HEK293 (cell line): ENCODE measurements around the gene HSDL1.

Source experiments
- CTCF ChIA-PET: fragments of 350-600 bp; formaldehyde crosslinking; extraction: SDS; loops from one replicate; lab custom pipeline; 2021; ENCODE audit warnings: antibody characterized with exemption; lab: Yijun Ruan, JAX
- POLR2A ChIA-PET: fragments of 300-600 bp; formaldehyde crosslinking; extraction: SDS; loops from one replicate; lab custom pipeline; 2020; ENCODE audit warnings: antibody characterized with exemption, inconsistent platforms; lab: Yijun Ruan, JAX
- H3K27ac ChIP-seq: fragments of 200-500 bp; sonication (Bioruptor generic); 2 replicates; pipeline ENCODE4 v1.5.1; 2014; ENCODE audit warnings: low read depth, low read length, control low read depth, inconsistent platforms; ENCODE audit errors: extremely low read depth
- H3K36me3 ChIP-seq, 2 experiments: fragments of 200-500 bp in 1 of 2; sonication (Bioruptor generic) in 1 of 2; 1 replicate in 1 of 2; 2 replicates in 1 of 2; pipeline ENCODE4 v1.5.1; 2014 to 2017; ENCODE audit warnings: inconsistent platforms in 2 of 2, low read length in 2 of 2; ENCODE audit not compliant: control insufficient read depth in 2 of 2, insufficient read depth in 1 of 2
- H3K4me1 ChIP-seq: fragments of 200-500 bp; sonication (Bioruptor generic); 2 replicates; pipeline ENCODE4 v1.5.1; 2014; ENCODE audit warnings: mild to moderate bottlenecking, low read length, inconsistent platforms; ENCODE audit not compliant: control insufficient read depth, insufficient read depth
- H3K4me3 ChIP-seq: 2 replicates; pipeline ENCODE4 v1.5.1; 2011; ENCODE audit warnings: low read depth, mild to moderate bottlenecking, control low read depth, low read length, moderate library complexity
- H3K9me3 ChIP-seq: fragments of 200-500 bp; sonication (Bioruptor generic); 2 replicates; pipeline ENCODE4 v1.5.1; 2014; ENCODE audit warnings: low read depth, low read length, inconsistent platforms; ENCODE audit not compliant: control insufficient read depth, insufficient read depth
- EGR2 ChIP-seq: fragments of 450-650 bp; formaldehyde crosslinking; IDR thresholded peaks from 2 replicates; pipeline ENCODE4 v1.5.1; 2016; ENCODE audit warnings: low read depth, missing biosample characterization, missing genetic modification characterization
- FEZF1 ChIP-seq: fragments of 450-650 bp; formaldehyde crosslinking; IDR thresholded peaks from 2 replicates; pipeline ENCODE4 v1.5.1; 2016; ENCODE audit warnings: missing biosample characterization, missing genetic modification characterization
- GLIS1 ChIP-seq: fragments of 450-650 bp; formaldehyde crosslinking; IDR thresholded peaks from 2 replicates; pipeline ENCODE4 v1.5.1; 2016; ENCODE audit warnings: missing biosample characterization, missing genetic modification characterization
- GLIS2 ChIP-seq: fragments of 450-650 bp; formaldehyde crosslinking; IDR thresholded peaks from 2 replicates; pipeline ENCODE4 v1.5.1; 2016; ENCODE audit warnings: missing biosample characterization, missing genetic modification characterization
- HOXA7 ChIP-seq: sonication (generic); formaldehyde crosslinking; IDR thresholded peaks from 2 replicates; pipeline ENCODE4 v1.8.1; 2022; ENCODE audit warnings: missing genetic modification reagents, borderline replicate concordance
- KLF17 ChIP-seq: fragments of 450-650 bp; formaldehyde crosslinking; IDR thresholded peaks from 2 replicates; pipeline ENCODE4 v1.5.1; 2016; ENCODE audit warnings: missing biosample characterization, missing genetic modification characterization
- MZF1 ChIP-seq: fragments of 450-650 bp; formaldehyde crosslinking; IDR thresholded peaks from 2 replicates; pipeline ENCODE4 v1.5.1; 2017; ENCODE audit warnings: missing biosample characterization, missing genetic modification characterization, borderline replicate concordance
- REPIN1 ChIP-seq: fragments of 450-650 bp; formaldehyde crosslinking; IDR thresholded peaks from 2 replicates; pipeline ENCODE4 v1.5.1; 2017; ENCODE audit warnings: missing biosample characterization, missing genetic modification characterization, low read depth
- SCRT1 ChIP-seq: fragments of 450-650 bp; formaldehyde crosslinking; IDR thresholded peaks from 2 replicates; pipeline ENCODE4 v1.5.1; 2016; ENCODE audit warnings: missing biosample characterization, missing genetic modification characterization, borderline replicate concordance
- TRIM28 ChIP-seq: IDR thresholded peaks from 2 replicates; pipeline ENCODE4 v1.6.1; 2011; ENCODE audit warnings: low read length, control low read depth, borderline replicate concordance
- ZBTB17 ChIP-seq: fragments of 450-650 bp; formaldehyde crosslinking; IDR thresholded peaks from 2 replicates; pipeline ENCODE4 v1.5.1; 2016; ENCODE audit warnings: missing biosample characterization, missing genetic modification characterization
- ZBTB26 ChIP-seq: fragments of 450-650 bp; formaldehyde crosslinking; optimal IDR thresholded peaks from 2 replicates; pipeline ENCODE3; 2016; ENCODE audit warnings: missing biosample characterization, mild to moderate bottlenecking, missing genetic modification characterization
- ZBTB48 ChIP-seq: fragments of 450-650 bp; formaldehyde crosslinking; IDR thresholded peaks from 2 replicates; pipeline ENCODE4 v1.5.1; 2016; ENCODE audit warnings: missing biosample characterization, missing genetic modification characterization
- ZFHX2 ChIP-seq: fragments of 450-650 bp; formaldehyde crosslinking; conservative IDR thresholded peaks from 2 replicates; pipeline ENCODE4 v1.5.1; 2016; ENCODE audit warnings: missing biosample characterization, missing genetic modification characterization
- ZFP37 ChIP-seq: fragments of 450-650 bp; formaldehyde crosslinking; IDR thresholded peaks from 2 replicates; pipeline ENCODE4 v1.5.1; 2016; ENCODE audit warnings: missing biosample characterization, missing genetic modification characterization
- ZFP69B ChIP-seq: fragments of 450-650 bp; formaldehyde crosslinking; IDR thresholded peaks from 2 replicates; pipeline ENCODE4 v1.5.1; 2016; ENCODE audit warnings: missing biosample characterization, missing genetic modification characterization
- ZNF423 ChIP-seq: fragments of 450-650 bp; formaldehyde crosslinking; IDR thresholded peaks from 2 replicates; pipeline ENCODE4 v1.5.1; 2016; ENCODE audit warnings: missing biosample characterization, missing genetic modification characterization
- ZNF529 ChIP-seq: fragments of 450-650 bp; formaldehyde crosslinking; IDR thresholded peaks from 2 replicates; pipeline ENCODE4 v1.5.1; 2017; ENCODE audit warnings: missing genetic modification characterization, missing biosample characterization; ENCODE audit not compliant: insufficient replicate concordance
- ZNF571 ChIP-seq: fragments of 450-650 bp; formaldehyde crosslinking; IDR thresholded peaks from 2 replicates; pipeline ENCODE4 v1.5.0; 2017; ENCODE audit warnings: missing biosample characterization, missing genetic modification characterization
- ZNF626 ChIP-seq: fragments of 450-650 bp; sonication (Bioruptor Pico); formaldehyde crosslinking; IDR thresholded peaks from 2 replicates; pipeline ENCODE4 v1.5.1; 2018; ENCODE audit warnings: missing biosample characterization, missing genetic modification characterization, inconsistent platforms
- ZNF692 ChIP-seq: fragments of 450-650 bp; formaldehyde crosslinking; IDR thresholded peaks from 2 replicates; pipeline ENCODE4 v1.5.1; 2016; ENCODE audit warnings: missing biosample characterization, missing genetic modification characterization
- ZNF701 ChIP-seq: fragments of 450-650 bp; formaldehyde crosslinking; IDR thresholded peaks from 2 replicates; pipeline ENCODE4 v1.5.1; 2016; ENCODE audit warnings: missing biosample characterization, missing genetic modification characterization
- ZSCAN18 ChIP-seq: fragments of 450-650 bp; formaldehyde crosslinking; IDR thresholded peaks from 2 replicates; pipeline ENCODE4 v1.5.1; 2016; ENCODE audit warnings: missing biosample characterization, missing genetic modification characterization

The HSDL1 gene

GRCh38 chr16:84093879-84094270 lies 51.1 kb downstream of the HSDL1 start (continued):
- TF ChIP-seq GLIS1 (tag by site-specific recombination): no peak

- POLR2A ChIA-PET: no interaction called here
- TF ChIP-seq ZNF701 (tag by site-specific recombination) (no peak), GLIS2 (tag by site-specific recombination) (no peak), ZNF571 (no peak), TRIM28 (no peak), ZNF423 (tag by site-specific recombination) (no peak), MZF1 (no peak), ZBTB26 (no peak), ZBTB48 (tag by site-specific recombination) (no peak), SCRT1 (tag by site-specific recombination) (no peak), ZSCAN18 (tag by site-specific recombination) (no peak), REPIN1 (tag by site-specific recombination) (no peak), FEZF1 (tag by site-specific recombination) (no peak)
- TF ChIP-seq, all 188 proteins: peak for 0
- Histone ChIP-seq H3K4me1 (peaks cover 3% of the 10 kb centered on the region; the same call in 1 of the 2 replicates), H3K27ac (no peak overlapping the region), H3K4me3 (no peak overlapping the region), H3K9me3 (no peaks in the 10 kb centered on the region), H3K36me3 (peaks cover 8 to 97% of the 10 kb centered on the region in 2 experiments)
- CTCF ChIA-PET: interaction anchor here (1.3 kb wide), 1 partner anchor 391 kb away, joined by 3 read pairs; no protein-coding TSS in a partner anchor
These were observed 51.7 kb downstream of the HSDL1 start for GRCh38 chr16:84093120-84093878.

GRCh38 chr16:84091460-84091859 lies 53.5 kb downstream of the HSDL1 start:
- POLR2A ChIA-PET: no interaction called here

GRCh38 chr16:84090211-84090610 lies 54.8 kb downstream of the HSDL1 start:
- POLR2A ChIA-PET: no interaction called here
- peaks cover 8 to 94% of the 10 kb centered on the region in 2 experiments; a peak in 2 of 3 replicates for H3K36me3 ChIP-seq
- no peak overlapping the region for H3K4me3 ChIP-seq
- H3K9me3 ChIP-seq: no peaks in the 10 kb centered on the region
- H3K27ac ChIP-seq: no peak overlapping the region
- CTCF ChIA-PET: interaction anchor here (0.6 to 6.7 kb wide), 8 partner anchors 19 to 1104 kb away, joined by 3 to 65 read pairs (median 4); partner anchors contain the start of gene TAF1C
- H3K4me1 ChIP-seq: no peaks in the 10 kb centered on the region
- TF ChIP-seq KLF17 (tag by site-specific recombination) (no peak), ZBTB17 (tag by site-specific recombination) (no peak), ZFP69B (tag by site-specific recombination) (no peak), ZNF692 (tag by site-specific recombination) (no peak), ZNF529 (no peak), ZNF626 (tag by site-specific recombination) (no peak), HOXA7 (no peak)

More at GRCh38 chr16:84091460-84091859, 53.5 kb downstream of the HSDL1 start:
- Histone ChIP-seq H3K4me3 (no peak overlapping the region), H3K9me3 (no peaks in the 10 kb centered on the region), H3K4me1 (no peaks in the 10 kb centered on the region; the same call in 1 of the 2 replicates), H3K36me3 (peaks cover 8 to 98% of the 10 kb centered on the region in 2 experiments), H3K27ac (no peak overlapping the region)
- CTCF ChIA-PET: interaction anchor here (0.6 to 2.4 kb wide), 3 partner anchors 12 to 84 kb away, joined by 3 to 6 read pairs (median 4); no protein-coding TSS in a partner anchor
- no peak for TF ChIP-seq ZFP37 (tag by site-specific recombination)
- peak; percentile 28; the same call in 1 of the 2 replicates for TF ChIP-seq EGR2
- 0 out of 2 replicates have a peak, but pooled peaks have one; percentile 28 for TF ChIP-seq ZFHX2 (tag by site-specific recombination)
